Spleen (tissue), 7 donors: ENCODE data around the gene PRKCE.

Source experiments
- CTCF ChIP-seq, 11 experiments: fragments of 200-600 bp in 7 of 11; fragments of 450-650 bp in 4 of 11; sonication (generic) in 4 of 11; IDR thresholded peaks in 8 of 11; conservative IDR thresholded peaks in 3 of 11; 1 replicate in 7 of 11; 2 replicates in 4 of 11; pipeline versions ENCODE4 v1.4.0 to v1.8.0; 2016 to 2021; ENCODE audit warnings: antibody characterized with exemption in 11 of 11, inconsistent platforms in 4 of 11, mild to moderate bottlenecking in 1 of 11
- POLR2A ChIP-seq, 3 donors: fragments of 450-650 bp; IDR thresholded peaks; one replicate each; pipeline ENCODE4 v1.5.1; 2017; ENCODE audit warnings: antibody characterized with exemption in 3 of 3, mild to moderate bottlenecking in 1 of 3
- POLR2AphosphoS5 ChIP-seq, 3 donors: sonication (generic); formaldehyde crosslinking; IDR thresholded peaks; one replicate each; pipeline ENCODE4 v1.5.1; 2017; ENCODE audit warnings: antibody characterized with exemption in 3 of 3
- donor health status: DM: no; HTN: no; CAD: no; lungs with moderate emphysema.
- donor health status: DM: no; HTN: no; CAD: no.
- donor health status: DM: no; HTN: no; CAD: no.

DNA sequence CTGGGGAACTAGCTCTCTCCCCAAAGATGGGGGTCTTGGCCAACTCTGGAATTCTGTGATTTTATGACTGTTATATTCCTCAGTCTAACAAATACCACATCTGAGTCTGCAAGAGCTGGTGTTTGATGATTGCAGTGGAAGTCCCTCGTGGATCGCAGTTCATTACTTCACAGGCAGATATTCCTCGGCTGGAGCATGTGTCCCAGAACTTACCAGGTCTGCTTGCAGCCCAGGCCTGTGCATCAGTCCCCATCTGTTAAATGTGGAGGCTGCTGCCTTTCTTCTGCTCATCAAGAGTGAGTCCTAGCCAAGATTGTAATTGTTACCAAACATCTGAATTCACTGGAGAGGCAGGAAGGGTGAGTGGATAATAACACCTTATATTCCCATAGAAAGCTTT lies 55.5 kb downstream of the PRKCE start:
- TF ChIP-seq CTCF (IDR thresholded peaks at IDR 0.05 in 8 of 11, conservative IDR thresholded peaks at IDR 0.05 in 3 of 11): no peak
- TF ChIP-seq POLR2A (IDR thresholded peaks at IDR 0.05): no peak
- TF ChIP-seq POLR2AphosphoS5 (IDR thresholded peaks at IDR 0.05): no peak
